Measurements from ENCODE around the gene AKAP13. TPM values are rescaled to one million over a fixed set of nuclear protein-coding genes. Genes with fewer than 3 reads are reported as not detected.

AKAP13 gene
- total and polyA plus RNA-seq, 2 of the 8 experiments (the other 6 are each of a cell fraction or from before 2014, with no cell fraction given), result 14.0 to 46.2 TPM

GRCh38 chr15:85730001-85730820, 349.8 kb downstream of the AKAP13 start:
- H3K79me2 ChIP-seq (ENCODE audit: control insufficient read depth in 1 of 2, insufficient read depth in 2 of 2, low read length in 2 of 2), result no peaks in the 10 kb centered on the region
- 41% methylated on average over 5 of the region's 5 CpGs; no CpG with 5 or more reads in 1 of the 2 experiments for WGBS, 2 experiments (ENCODE audit: extremely low coverage in 1 of 2, insufficient coverage in 1 of 2, insufficient read length in 1 of 2, insufficient replicate concordance in 2 of 2, low coverage in 1 of 2, low lambda C conversion rate in 2 of 2, missing lambda C conversion rate in 1 of 2)
- no peak overlapping the region for H3K27ac ChIP-seq (ENCODE audit: low read depth, low read length)
- H3K23me2 ChIP-seq (ENCODE audit: low read depth, low read length), result no peaks in the 10 kb centered on the region
- H3K18ac ChIP-seq (ENCODE audit: extremely low read depth, low read length), result no peak overlapping the region
- H4K20me1 ChIP-seq (replicated peaks in 1 of 2; ENCODE audit: control insufficient read depth in 1 of 2, insufficient read depth in 2 of 2, low read length in 2 of 2), result no peaks in the 10 kb centered on the region
- no peak overlapping the region for H2AFZ ChIP-seq (ENCODE audit: low read length)
- H3K4ac ChIP-seq (replicated peaks; ENCODE audit: insufficient read length, low read depth, low read length), result no peak overlapping the region
- H3K9ac ChIP-seq (replicated peaks in 1 of 4; ENCODE audit: extremely low read depth in 1 of 4, low read depth in 3 of 4, low read length in 3 of 4), result no peak overlapping the region
- H3K4me3 ChIP-seq (ENCODE audit: extremely low read depth in 1 of 4, insufficient read depth in 2 of 4, low read depth in 3 of 4, low read length in 4 of 4), result no peak overlapping the region
- peak; percentile 82 to 88 for TF ChIP-seq RAD21 (IDR thresholded peaks at IDR 0.05 in 1 of 2, conservative IDR thresholded peaks at IDR 0.05 in 1 of 2; ENCODE audit: low read depth in 2 of 2, low read length in 2 of 2)
- TF ChIP-seq TAF7 (optimal IDR thresholded peaks at IDR 0.05; ENCODE audit: borderline replicate concordance, low read depth, low read length), result no peak
- TF ChIP-seq CREB1 (IDR thresholded peaks at IDR 0.05), result 0 out of 2 replicates have a peak, but pooled peaks have one; percentile 31
- peak in 2 of 3 experiments; percentile 53 to 74; a peak in 2 of 4 replicates for TF ChIP-seq CTCF (IDR thresholded peaks at IDR 0.05; ENCODE audit: control extremely low read depth in 1 of 3, insufficient read depth in 1 of 3, low read depth in 1 of 3, low read length in 3 of 3)
- no peak for TF ChIP-seq POLR2A (IDR thresholded peaks at IDR 0.05; ENCODE audit: control extremely low read depth in 1 of 2, low read depth in 2 of 2, low read length in 2 of 2)
- no peak overlapping the region for H2BK15ac ChIP-seq (ENCODE audit: low read length)
- no peaks in the 10 kb centered on the region for H3K27me3 ChIP-seq (replicated peaks in 1 of 4; ENCODE audit: control insufficient read depth in 3 of 4, extremely low read depth in 1 of 4, insufficient read depth in 3 of 4, low read length in 3 of 4)
- no peak overlapping the region for H4K8ac ChIP-seq (ENCODE audit: extremely low read depth, insufficient read depth, low read length)
- H3K9me3 ChIP-seq (ENCODE audit: insufficient read depth in 2 of 2, low read depth in 1 of 2, low read length in 1 of 2), result peaks cover 4 to 7% of the 10 kb centered on the region in 2 experiments; a peak in 3 of 4 replicates
- no peak overlapping the region for H3K56ac ChIP-seq (replicated peaks; ENCODE audit: insufficient read length, low read depth, low read length)
- no peak overlapping the region for H2AK5ac ChIP-seq (ENCODE audit: low read depth, low read length)
- DNase-seq (ENCODE audit: low read depth in 1 of 2, low spot score in 2 of 2) (no peak), FAIRE-seq (peak; percentile 99)
- H2BK12ac ChIP-seq (ENCODE audit: low read depth, low read length), result no peak overlapping the region
- no peak overlapping the region for H3K23ac ChIP-seq (ENCODE audit: insufficient read length)
- POLR2A ChIA-PET (ENCODE audit: partially characterized antibody), result no interaction called here
- CTCF ChIA-PET (ENCODE audit: partially characterized antibody), result interaction anchor here (0.5 to 3.6 kb wide), 32 partner anchors 10 to 686 kb away, joined by 3 to 25 read pairs (median 4); partner anchors contain the start of gene KLHL25
- H3K4me1 ChIP-seq (replicated peaks in 1 of 4; ENCODE audit: control insufficient read depth in 3 of 4, insufficient read depth in 4 of 4, low read length in 3 of 4), result no peaks in the 10 kb centered on the region
- no peak overlapping the region for H4K5ac ChIP-seq (ENCODE audit: insufficient read length, low read depth, low read length)
- H2BK120ac ChIP-seq (replicated peaks; ENCODE audit: low read depth, low read length), result no peak overlapping the region
- H2BK20ac ChIP-seq (ENCODE audit: low read length), result no peak overlapping the region
- no peaks in the 10 kb centered on the region; the same call in 1 of the 2 replicates for H3K79me1 ChIP-seq (ENCODE audit: low read depth, low read length)
- H3K4me2 ChIP-seq (ENCODE audit: insufficient read depth in 1 of 2, low read depth in 2 of 2, low read length in 2 of 2), result no peak overlapping the region
- no peak overlapping the region for H4K91ac ChIP-seq (replicated peaks; ENCODE audit: insufficient read length, low read length)
- peaks cover 3 to 47% (median 26%) of the 10 kb centered on the region in 4 experiments; a peak in 7 of 8 replicates for H3K36me3 ChIP-seq (ENCODE audit: control insufficient read depth in 2 of 4, insufficient read depth in 4 of 4, low read length in 3 of 4)
- H2BK5ac ChIP-seq (ENCODE audit: low read depth, low read length), result no peak overlapping the region
- H3K14ac ChIP-seq (ENCODE audit: insufficient read length), result no peak overlapping the region

Data from H1 (cell line).